Heart left ventricle (tissue), 16 donors: ENCODE data around the gene RUNX2. TPM values are rescaled to one million over a fixed set of nuclear protein-coding genes. Genes with fewer than 3 reads are reported as not detected.

Source experiments
- ATAC-seq, 4 donors: fragments of 200-7000 bp; cut with Tn5 transposase; one replicate each; pipeline ENCODE4 v1.9.1; 2020 to 2022; ENCODE audit warnings: moderate library complexity in 4 of 4, mild to moderate bottlenecking in 3 of 4, moderate number of reproducible peaks in 1 of 4
- DNase-seq, 5 donors: peaks; one replicate each; pipeline ENCODE4 v3.0.0-alpha.2; 2020
- H3K27ac ChIP-seq, 12 donors: fragments of 200-600 bp; sonication (generic) in 4 of 12; one replicate each; pipeline versions ENCODE4 v1.5.0 to v1.8.0; 2016 to 2022; ENCODE audit warnings: mild to moderate bottlenecking in 2 of 12
- H3K27me3 ChIP-seq, 9 donors: fragments of 200-600 bp; sonication (generic) in 2 of 9; one replicate each; pipeline versions ENCODE4 v1.5.1 to v1.8.0; 2016 to 2022; ENCODE audit warnings: mild to moderate bottlenecking in 3 of 9
- H3K36me3 ChIP-seq, 9 donors: fragments of 200-600 bp; sonication (generic) in 2 of 9; one replicate each; pipeline versions ENCODE4 v1.5.0 to v1.8.0; 2018 to 2022; ENCODE audit warnings: mild to moderate bottlenecking in 2 of 9
- H3K4me1 ChIP-seq, 12 donors: fragments of 200-600 bp; sonication (generic) in 4 of 12; one replicate each; pipeline versions ENCODE4 v1.5.0 to v1.8.0; 2016 to 2022; ENCODE audit warnings: mild to moderate bottlenecking in 3 of 12
- H3K4me3 ChIP-seq, 12 donors: fragments of 200-600 bp; sonication (generic) in 4 of 12; one replicate each; pipeline versions ENCODE4 v1.5.0 to v1.8.0; 2017 to 2022; ENCODE audit warnings: mild to moderate bottlenecking in 9 of 12, moderate library complexity in 4 of 12
- H3K9me3 ChIP-seq, 12 donors: fragments of 200-600 bp; sonication (generic) in 4 of 12; one replicate each; pipeline versions ENCODE4 v1.5.0 to v1.8.0; 2016 to 2022; ENCODE audit warnings: mild to moderate bottlenecking in 1 of 12
- POLR2A ChIP-seq, 2 donors: fragments of 450-650 bp; IDR thresholded peaks; one replicate each; pipeline ENCODE4 v1.6.1; 2017; ENCODE audit warnings: antibody characterized with exemption in 2 of 2, mild to moderate bottlenecking in 2 of 2, moderate library complexity in 2 of 2
- WGBS, 4 donors: extraction: QIAGEN DNeasy Blood & Tissue Kit in 2 of 4; methylation state at CpG; one replicate each; pipeline versions ENCODE4 v1.1.5 to v1.1.7; 2013 to 2018; 5-methylcytosine and 5-hydroxymethylcytosine counted together
- intact Hi-C, 10 donors: fragments of 100-400 bp; cut with DNase I; formaldehyde crosslinking; loops; one replicate each; pipeline versions ENCODE4 v1.11.1 to v1.14.2; 2022
- polyA plus RNA-seq, 2 donors: library from polyadenylated mRNA; stranded (reverse); fragments of 200-250 nt; gene quantifications; one replicate each; pipeline ENCODE4 v1.2.3, GENCODE V29; 2013
- total RNA-seq, 9 donors: library from RNA; depleted of rRNA in 2 of 9; stranded (reverse); fragments of >200 nt in 2 of 9; fragmentation: NEBNext Ultra II Directional in 3 of 9; extraction: Animal tissue kit (Norgen Biotek cat#: 25700) in 3 of 9; gene quantifications; one replicate each; pipeline versions ENCODE4 v1.1.0 to v1.2.4, GENCODE V29; 2016 to 2023
- TF ChIP-seq, protein P1 (sequence below), 12 donors: fragments of 200-600 bp; sonication (generic) in 4 of 12; IDR thresholded peaks; one replicate each; pipeline versions ENCODE4 v1.5.0 to v1.8.0; 2018 to 2022; ENCODE audit warnings: antibody characterized with exemption in 12 of 12, mild to moderate bottlenecking in 5 of 12
- donor health status: ischemic (EF 13 %, LVEDD 7.1; RV severe dilation, severe dysfunction).
- donor health status: healthy with polysubstance abuse.
- donor health status: DM: no; HTN: yes; CAD: no.
- donor health status: DM: no; HTN: no; CAD: no.
- donor health status: ischemic (EF 25% LVEDD 6.9; RV normal size, moderate dysfunction).
- donor health status: ischemic (EF 25% LVEDD 5.7; RV mildly dilated, moderate dysfunction).
- donor health status: healthy.
- donor health status: DM: yes; HTN: yes; CAD: no.
- donor health status: ischemic (EF 35%, LVEDD 5.7; RV mildly dilated, moderate dysfunction).
- donor health status: nonischemic (EF 11% LVEDD 7.7; RV severe dilation, severe dysfunction).
- donor health status: DM: yes; HTN: yes; CAD: no.
- donor health status: PGD.
- donor health status: ischemic (EF 29% LVEDD 5.4; RV normal size, mild dysfunction).
- donor health status: nonischemic (EF 23%, LVEDD 6.1; RV moderate dilation, normal function).

RUNX2 gene
- total and polyA plus RNA-seq, 11 donors: 0.37 to 3.1 (median 2.0) TPM

DNA sequence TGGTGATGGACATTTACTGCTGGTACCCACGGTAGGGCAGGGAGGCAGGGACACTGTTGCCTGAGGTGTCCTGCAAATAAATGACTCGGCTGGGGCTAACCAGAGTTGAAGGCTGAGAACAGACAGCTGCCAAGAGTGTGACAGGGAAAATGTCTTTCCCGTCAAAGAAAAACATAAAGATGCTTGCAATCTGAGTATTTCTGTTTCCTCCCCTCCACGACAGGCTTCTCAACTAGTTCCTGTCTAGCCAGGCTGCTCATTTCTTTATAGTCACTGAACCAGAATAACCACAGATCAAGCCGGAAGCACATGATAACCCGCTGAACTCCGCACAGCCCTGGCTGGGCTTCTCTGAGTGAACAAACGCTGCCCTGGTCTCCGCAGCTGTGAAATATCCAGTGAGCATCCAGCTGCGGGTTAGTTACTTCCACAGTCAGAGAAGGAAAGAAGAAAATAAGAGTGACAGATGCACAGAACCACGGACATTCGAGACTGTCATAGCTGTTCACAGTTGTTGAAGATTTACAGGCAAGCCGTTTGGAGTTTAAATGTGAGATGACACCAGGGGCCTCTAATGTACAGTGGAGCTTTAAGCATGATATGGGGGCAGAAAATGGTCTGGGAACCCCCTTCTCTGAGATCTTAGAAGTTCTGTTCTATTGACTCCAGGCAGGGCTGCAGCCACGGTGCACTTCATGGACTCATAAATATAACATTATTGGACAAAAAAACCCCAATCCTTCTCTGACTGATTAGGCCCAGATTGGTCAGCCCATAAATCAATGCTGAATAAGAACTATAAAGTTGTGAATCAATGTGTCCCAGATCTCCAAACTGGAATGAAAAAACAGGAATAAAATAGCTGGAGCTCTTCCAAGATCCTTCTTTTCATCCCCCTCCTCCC is 349.5 kb downstream of the RUNX2 start:
- Histone ChIP-seq H3K36me3 (no peaks in the 10 kb centered on the region), H3K4me1 (peaks cover 0 to 19% (median 2%) of the 10 kb centered on the region in 12 donors), H3K27me3 (no peaks in the 10 kb centered on the region), H3K9me3 (peaks cover 0 to 30% (median 12%) of the 10 kb centered on the region in 12 donors), H3K4me3 (no peak overlapping the region), H3K27ac (peak overlapping the region in 1 of 12 donors; percentile 35)
- intact Hi-C loops: loop anchor here in 1 of 10 donors (10.0 kb wide), 1 partner anchor 317 kb away; no protein-coding TSS in a partner anchor
- WGBS, 4 donors: 21 to 49% (median 37%) methylated on average over 14 of the region's 14 CpGs
- peak; percentile 51 to 79 (median 68) for ATAC-seq
- DNase-seq: peak in 4 of 5 donors; percentile 22 to 50 (median 37)
- no peak for TF ChIP-seq POLR2A (IDR thresholded peaks at IDR 0.05)
- TF ChIP-seq, protein P1, sequence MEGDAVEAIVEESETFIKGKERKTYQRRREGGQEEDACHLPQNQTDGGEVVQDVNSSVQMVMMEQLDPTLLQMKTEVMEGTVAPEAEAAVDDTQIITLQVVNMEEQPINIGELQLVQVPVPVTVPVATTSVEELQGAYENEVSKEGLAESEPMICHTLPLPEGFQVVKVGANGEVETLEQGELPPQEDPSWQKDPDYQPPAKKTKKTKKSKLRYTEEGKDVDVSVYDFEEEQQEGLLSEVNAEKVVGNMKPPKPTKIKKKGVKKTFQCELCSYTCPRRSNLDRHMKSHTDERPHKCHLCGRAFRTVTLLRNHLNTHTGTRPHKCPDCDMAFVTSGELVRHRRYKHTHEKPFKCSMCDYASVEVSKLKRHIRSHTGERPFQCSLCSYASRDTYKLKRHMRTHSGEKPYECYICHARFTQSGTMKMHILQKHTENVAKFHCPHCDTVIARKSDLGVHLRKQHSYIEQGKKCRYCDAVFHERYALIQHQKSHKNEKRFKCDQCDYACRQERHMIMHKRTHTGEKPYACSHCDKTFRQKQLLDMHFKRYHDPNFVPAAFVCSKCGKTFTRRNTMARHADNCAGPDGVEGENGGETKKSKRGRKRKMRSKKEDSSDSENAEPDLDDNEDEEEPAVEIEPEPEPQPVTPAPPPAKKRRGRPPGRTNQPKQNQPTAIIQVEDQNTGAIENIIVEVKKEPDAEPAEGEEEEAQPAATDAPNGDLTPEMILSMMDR (IDR thresholded peaks at IDR 0.05): no peak

- ATAC-seq: no peak
- TF ChIP-seq, protein P1 (IDR thresholded peaks at IDR 0.05): no peak
- no peak for TF ChIP-seq POLR2A (IDR thresholded peaks at IDR 0.05)
These were observed 350.1 kb downstream of the RUNX2 start for GRCh38 chr6:45678285-45678607.

DNA sequence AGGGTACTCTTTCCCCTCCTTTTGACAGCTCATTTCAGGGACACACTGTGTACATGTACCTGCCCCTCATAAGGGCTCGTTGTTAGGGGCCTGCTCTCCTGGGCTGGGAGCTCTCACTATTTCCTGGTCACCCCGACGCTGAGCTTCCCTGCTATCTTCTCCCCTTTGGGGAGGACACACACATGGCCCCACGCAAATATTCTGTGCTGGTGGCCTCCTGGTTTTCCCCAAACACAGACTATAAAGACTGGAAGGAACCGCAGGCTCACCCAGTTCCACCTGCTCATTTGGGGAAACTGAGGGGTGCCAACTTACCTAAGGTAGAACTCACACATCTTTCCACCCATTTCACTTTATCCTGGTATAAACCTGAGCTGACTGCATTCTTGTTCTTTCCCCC is 351.0 kb downstream of the RUNX2 start:
- Histone ChIP-seq H3K4me1 (peaks cover 0 to 19% (median 2%) of the 10 kb centered on the region in 12 donors), H3K36me3 (no peaks in the 10 kb centered on the region), H3K9me3 (peaks cover 0 to 30% (median 12%) of the 10 kb centered on the region in 12 donors), H3K4me3 (no peak overlapping the region), H3K27ac (no peak overlapping the region), H3K27me3 (no peaks in the 10 kb centered on the region)
- DNase-seq: no peak
- no peak for TF ChIP-seq POLR2A (IDR thresholded peaks at IDR 0.05)
- TF ChIP-seq, protein P1 (IDR thresholded peaks at IDR 0.05): no peak
- ATAC-seq: no peak
- 76 to 94% (median 88%) methylated on average over 5 of the region's 5 CpGs for WGBS, 4 donors
- intact Hi-C loops: loop anchor here in 1 of 10 donors (10.0 kb wide), 1 partner anchor 316 kb away; no protein-coding TSS in a partner anchor

More at GRCh38 chr6:45678285-45678607, 350.1 kb downstream of the RUNX2 start:
- intact Hi-C loops: loop anchor here in 1 of 10 donors (10.0 kb wide), 1 partner anchor 317 kb away; no protein-coding TSS in a partner anchor
- H3K4me3 ChIP-seq: no peak overlapping the region
- WGBS, 4 donors: 63 to 75% (median 68%) methylated on average over 5 of the region's 5 CpGs
- peak overlapping the region in 1 of 12 donors; percentile 35 for H3K27ac ChIP-seq
- H3K4me1 ChIP-seq: peaks cover 0 to 19% (median 2%) of the 10 kb centered on the region in 12 donors
- H3K36me3 ChIP-seq: no peaks in the 10 kb centered on the region
- H3K9me3 ChIP-seq: peaks cover 0 to 30% (median 12%) of the 10 kb centered on the region in 12 donors
- no peaks in the 10 kb centered on the region for H3K27me3 ChIP-seq
- no peak for DNase-seq

- Histone ChIP-seq H3K36me3 (no peaks in the 10 kb centered on the region), H3K4me1 (peaks cover 0 to 19% (median 2%) of the 10 kb centered on the region in 12 donors), H3K27me3 (no peaks in the 10 kb centered on the region), H3K9me3 (peaks cover 0 to 30% (median 12%) of the 10 kb centered on the region in 12 donors), H3K27ac (no peak overlapping the region), H3K4me3 (no peak overlapping the region)
- no peak for TF ChIP-seq POLR2A (IDR thresholded peaks at IDR 0.05)
- TF ChIP-seq, protein P1 (IDR thresholded peaks at IDR 0.05): no peak
- 83 to 100% (median 93%) methylated on average over 2 of the region's 2 CpGs for WGBS, 4 donors
- ATAC-seq (no peak), DNase-seq (no peak)
- intact Hi-C loops: loop anchor here in 1 of 10 donors (10.0 kb wide), 1 partner anchor 315 kb away; no protein-coding TSS in a partner anchor
These were observed 351.5 kb downstream of the RUNX2 start for GRCh38 chr6:45679631-45680030.
